GM12878 (cell line): ENCODE data around the gene PPP3CA. TPM values are rescaled to one million over a fixed set of nuclear protein-coding genes. Genes with fewer than 3 reads are reported as not detected.

Experiments used
- ATAC-seq: fragments of 200-7000 bp; cut with Tn5 transposase; 3 replicates; pipeline ENCODE4 v1.9.1; 2020; ENCODE audit warnings: mild to moderate bottlenecking, moderate library complexity
- BruUV-seq: library from RNA; stranded (reverse); fragments of 400-500 nt; replicated peaks from 2 replicates; lab custom pipeline; 2021; lab: Mats Ljungman, UMichigan
- CTCF ChIA-PET: fragments of 300-600 bp; sonication (Branson Sonifier 250); formaldehyde crosslinking; extraction: SDS; loops from one replicate; lab custom pipeline; 2021; ENCODE audit warnings: inconsistent platforms; lab: Yijun Ruan, JAX
- POLR2A ChIA-PET: fragments of 350-600 bp; formaldehyde crosslinking; extraction: SDS; loops from one replicate; lab custom pipeline; 2021; ENCODE audit warnings: inconsistent platforms; lab: Charles Lee
- RAD21 ChIA-PET: fragments of 300-600 bp; sonication (Branson Sonifier 250); formaldehyde crosslinking; loops from one replicate; lab custom pipeline; 2023; ENCODE audit warnings: antibody characterized with exemption; ENCODE audit not compliant: unreplicated experiment; lab: Charles Lee
- SMC1A ChIA-PET: fragments of 300-600 bp; sonication (Branson Sonifier 250); formaldehyde crosslinking; loops from one replicate; lab custom pipeline; 2023; ENCODE audit not compliant: unreplicated experiment, uncharacterized antibody; lab: Charles Lee
- DNase-seq: peaks from one replicate; pipeline ENCODE4 v3.0.0-alpha.2; 2011; ENCODE audit warnings: low read depth, low spot score
- FAIRE-seq: peaks from 3 replicates; lab custom pipeline; 2011; peaks lifted over from hg19 to GRCh38; lab: Jason Lieb, UNC
- H2AFZ ChIP-seq: 2 replicates; pipeline ENCODE4 v1.6.0; 2011; ENCODE audit warnings: low read depth, low read length, control low read depth; ENCODE audit not compliant: control insufficient read depth
- H3K27ac ChIP-seq: 2 replicates; pipeline ENCODE4 v1.5.1; 2011; ENCODE audit warnings: control low read depth; ENCODE audit not compliant: control insufficient read depth, insufficient read depth
- H3K27me3 ChIP-seq, 2 experiments: replicated peaks in 1 of 2; 2 replicates each; pipeline versions ENCODE4 v1.6.0 to v1.6.1; 2011; ENCODE audit warnings: low read length in 1 of 2; ENCODE audit not compliant: control insufficient read depth in 2 of 2, insufficient read depth in 2 of 2
- H3K36me3 ChIP-seq, 2 experiments: 2 replicates each; pipeline ENCODE4 v1.5.1; 2011; ENCODE audit warnings: low read length in 1 of 2; ENCODE audit not compliant: control insufficient read depth in 2 of 2, insufficient read depth in 2 of 2
- H3K4me1 ChIP-seq: 2 replicates; pipeline ENCODE4 v1.6.1; 2011; ENCODE audit warnings: mild to moderate bottlenecking, low read length, moderate library complexity, mixed read lengths; ENCODE audit not compliant: control insufficient read depth, insufficient read depth
- H3K4me2 ChIP-seq: 2 replicates; pipeline ENCODE4 v1.6.0; 2011; ENCODE audit warnings: control low read depth; ENCODE audit not compliant: control insufficient read depth, insufficient read depth
- H3K4me3 ChIP-seq: fragments of 200-600 bp; sonication (generic); 2 replicates; pipeline ENCODE4 v1.5.1; 2016
- H3K79me2 ChIP-seq: 2 replicates; pipeline ENCODE4 v1.6.0; 2011; ENCODE audit warnings: low read length; ENCODE audit not compliant: control insufficient read depth, insufficient read depth
- H3K9ac ChIP-seq: 2 replicates; pipeline ENCODE4 v1.8.0; 2011; ENCODE audit warnings: low read length, control low read depth, mixed read lengths; ENCODE audit not compliant: control insufficient read depth, insufficient read depth
- H3K9me3 ChIP-seq: replicated peaks from 3 replicates; pipeline ENCODE4 v1.5.1; 2011; ENCODE audit warnings: mild to moderate bottlenecking, low read length; ENCODE audit not compliant: control insufficient read depth, insufficient read depth
- H4K20me1 ChIP-seq: 2 replicates; pipeline ENCODE4 v1.6.0; 2011; ENCODE audit not compliant: control insufficient read depth, insufficient read depth
- CBX3 ChIP-seq: fragments of 200-600 bp; sonication (generic); IDR thresholded peaks from 2 replicates; pipeline ENCODE4 v1.6.1; 2016; ENCODE audit warnings: low read depth, borderline replicate concordance
- CBX5 ChIP-seq: sonication (generic); IDR thresholded peaks from 2 replicates; pipeline ENCODE4 v1.6.1; 2016; ENCODE audit warnings: low read depth, moderate library complexity, mild to moderate bottlenecking, inconsistent platforms
- CTCF ChIP-seq, 3 experiments: IDR thresholded peaks in 2 of 3; conservative IDR thresholded peaks in 1 of 3; 2 replicates each; pipeline ENCODE4 v1.5.1; 2011; ENCODE audit warnings: low read depth in 3 of 3, low read length in 3 of 3, mild to moderate bottlenecking in 3 of 3, control low read depth in 2 of 3, moderate library complexity in 2 of 3, inconsistent platforms in 1 of 3, mixed read lengths in 1 of 3; ENCODE audit not compliant: control insufficient read depth in 2 of 3, insufficient read depth in 1 of 3; ENCODE audit errors: extremely low read depth in 1 of 3
- DPF2 ChIP-seq: fragments of 450-650 bp; IDR thresholded peaks from 2 replicates; pipeline ENCODE4 v1.6.1; 2017; ENCODE audit warnings: mild to moderate bottlenecking
- HDGF ChIP-seq: fragments of 450-650 bp; IDR thresholded peaks from 2 replicates; pipeline ENCODE4 v1.6.1; 2016; ENCODE audit warnings: antibody characterized with exemption
- KAT2A ChIP-seq: conservative IDR thresholded peaks from 2 replicates; pipeline ENCODE4 v1.6.1; 2011; ENCODE audit warnings: low read depth, low read length; ENCODE audit not compliant: control insufficient read depth
- KLF5 ChIP-seq: fragments of 450-650 bp; IDR thresholded peaks from 2 replicates; pipeline ENCODE4 v1.6.1; 2014; ENCODE audit warnings: mild to moderate bottlenecking; ENCODE audit not compliant: partially characterized antibody
- NFYA ChIP-seq: IDR thresholded peaks from 2 replicates; pipeline ENCODE4 v1.6.1; 2011; ENCODE audit warnings: low read depth, mild to moderate bottlenecking, low read length, improper control_type of control experiment, borderline replicate concordance
- SMAD1 ChIP-seq: fragments of 450-650 bp; IDR thresholded peaks from 2 replicates; pipeline ENCODE4 v1.6.1; 2018; ENCODE audit warnings: mild to moderate bottlenecking, low read depth; ENCODE audit not compliant: partially characterized antibody
- YBX1 ChIP-seq: fragments of 450-650 bp; IDR thresholded peaks from 2 replicates; pipeline ENCODE4 v1.6.1; 2016; ENCODE audit warnings: antibody characterized with exemption
- ZBED1 ChIP-seq: IDR thresholded peaks from 2 replicates; pipeline ENCODE4 v1.6.1; 2016; ENCODE audit warnings: borderline replicate concordance
- ZNF217 ChIP-seq: fragments of 450-650 bp; IDR thresholded peaks from 2 replicates; pipeline ENCODE4 v1.6.1; 2017; ENCODE audit warnings: antibody characterized with exemption, mild to moderate bottlenecking
- WGBS: methylation state at CpG from one replicate; pipeline ENCODE4 v1.1.6; 2016; ENCODE audit warnings: low lambda C conversion rate; ENCODE audit not compliant: insufficient replicate concordance, insufficient coverage; ENCODE audit errors: missing lambda C conversion rate; 5-methylcytosine and 5-hydroxymethylcytosine counted together
- in situ Hi-C: fragments of 300-500 bp; cut with MboI; formaldehyde crosslinking; loops from 9 replicates; pipeline ENCODE4 v1.14.3; 2018; ENCODE audit warnings: mixed read lengths
- intact Hi-C: fragments of 100-400 bp; cut with micrococcal nuclease; formaldehyde crosslinking; loops from one replicate; pipeline ENCODE4 v1.14.2; 2022; ENCODE audit not compliant: unreplicated experiment
- polyA plus RNA-seq, 11 experiments: library from polyadenylated mRNA; depleted of rRNA in 4 of 11; unstranded in 6 of 11; stranded (reverse) in 5 of 11; fragments of >200 nt; fragmentation: Nextera tagmentation in 4 of 11; fragmentation: Illumina TruSeq in 1 of 11; extraction: Ambion mirVana in 4 of 11; extraction: Trizol in 1 of 11; gene quantifications; 1 replicate in 1 of 11; 2 replicates in 10 of 11; pipeline versions ENCODE4 v1.2.1 to v1.2.3, GENCODE V29; 2011 to 2016; ENCODE audit warnings: inconsistent platforms in 2 of 11, missing spikeins in 2 of 11, low read depth in 1 of 11
- total RNA-seq, 4 experiments: library from RNA; depleted of rRNA in 3 of 4; stranded (reverse); fragments of >200 nt in 3 of 4; fragmentation: Illumina TruSeq in 1 of 4; extraction: Trizol in 1 of 4; gene quantifications; 2 replicates each; pipeline versions ENCODE4 v1.2.1 to v1.2.3, GENCODE V29; 2013 to 2021
- TF ChIP-seq, protein P1 (sequence below): fragments of 450-650 bp; IDR thresholded peaks from 2 replicates; pipeline ENCODE4 v1.6.1; 2017; ENCODE audit warnings: low read depth, mild to moderate bottlenecking, moderate library complexity

Gene PPP3CA
- total and polyA plus RNA-seq, 10 of the 15 experiments (the other 5 are each of a cell fraction or from before 2014, with no cell fraction given), result 0.33 to 9.0 (median 1.0) TPM

GRCh38 chr4:101033986-101034385, 313.3 kb downstream of the PPP3CA start:
- H3K4me1 ChIP-seq, result no peaks in the 10 kb centered on the region; the same call in 1 of the 2 replicates
- no peaks in the 10 kb centered on the region for H3K9me3 ChIP-seq
- in situ Hi-C loops, result no loop called here
- POLR2A ChIA-PET, result interaction anchor here (0.7 kb wide), 1 partner anchor 210 kb away, joined by 3 read pairs; no protein-coding TSS in a partner anchor
- no TSS peak for BruUV-seq
- DNase-seq (no peak), ATAC-seq (peak; percentile 46; the same call in 2 of the 3 replicates), FAIRE-seq (no peak)
- 95% methylated on average over 3 of the region's 3 CpGs for WGBS
- no peak overlapping the region for H3K4me2 ChIP-seq
- no peaks in the 10 kb centered on the region for H3K79me2 ChIP-seq
- no peaks in the 10 kb centered on the region for H3K27me3 ChIP-seq
- SMC1A ChIA-PET, result interaction anchor here (0.7 to 2.2 kb wide), 4 partner anchors 10 to 696 kb away, joined by 3 to 4 read pairs (median 4); no protein-coding TSS in a partner anchor
- H3K27ac ChIP-seq, result no peak overlapping the region
- CTCF ChIA-PET, result interaction anchor here (0.5 to 1.8 kb wide), 3 partner anchors 12 to 124 kb away, joined by 3 to 5 read pairs (median 3); no protein-coding TSS in a partner anchor
- intact Hi-C loops, result no loop called here
- H3K36me3 ChIP-seq, result no peaks in the 10 kb centered on the region
- no peak overlapping the region for H3K4me3 ChIP-seq
- TF ChIP-seq CBX3 (no peak), ZNF217 (no peak), CTCF (IDR thresholded peaks at IDR 0.05 in 2 of 3, conservative IDR thresholded peaks at IDR 0.05 in 1 of 3; ENCODE audit: control insufficient read depth in 2 of 3, extremely low read depth in 1 of 3, insufficient read depth in 1 of 3, low read depth in 3 of 3, low read length in 3 of 3) (peak in 2 of 3 experiments; percentile 3 to 11; a peak in 1 of 6 replicates)
- no peaks in the 10 kb centered on the region for H4K20me1 ChIP-seq
- RAD21 ChIA-PET, result no interaction called here
- no peak overlapping the region for H2AFZ ChIP-seq
- H3K9ac ChIP-seq, result no peak overlapping the region

GRCh38 chr4:101032541-101032940, 314.8 kb downstream of the PPP3CA start:
- no peak overlapping the region for H3K27ac ChIP-seq
- no peak for TF ChIP-seq ZBED1
- TF ChIP-seq KLF5, result no peak
- TF ChIP-seq HDGF, result no peak
- no peak for TF ChIP-seq KAT2A
- TF ChIP-seq YBX1, result no peak
- no peak for TF ChIP-seq SMAD1
- TF ChIP-seq NFYA, result no peak
- TF ChIP-seq CBX5, result no peak
- TF ChIP-seq DPF2, result no peak
- TF ChIP-seq, protein P1, sequence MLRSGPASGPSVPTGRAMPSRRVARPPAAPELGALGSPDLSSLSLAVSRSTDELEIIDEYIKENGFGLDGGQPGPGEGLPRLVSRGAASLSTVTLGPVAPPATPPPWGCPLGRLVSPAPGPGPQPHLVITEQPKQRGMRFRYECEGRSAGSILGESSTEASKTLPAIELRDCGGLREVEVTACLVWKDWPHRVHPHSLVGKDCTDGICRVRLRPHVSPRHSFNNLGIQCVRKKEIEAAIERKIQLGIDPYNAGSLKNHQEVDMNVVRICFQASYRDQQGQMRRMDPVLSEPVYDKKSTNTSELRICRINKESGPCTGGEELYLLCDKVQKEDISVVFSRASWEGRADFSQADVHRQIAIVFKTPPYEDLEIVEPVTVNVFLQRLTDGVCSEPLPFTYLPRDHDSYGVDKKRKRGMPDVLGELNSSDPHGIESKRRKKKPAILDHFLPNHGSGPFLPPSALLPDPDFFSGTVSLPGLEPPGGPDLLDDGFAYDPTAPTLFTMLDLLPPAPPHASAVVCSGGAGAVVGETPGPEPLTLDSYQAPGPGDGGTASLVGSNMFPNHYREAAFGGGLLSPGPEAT, result no peak
- TF ChIP-seq, all 136 proteins: peak for 0
- H2AFZ ChIP-seq, result no peak overlapping the region
- no peaks in the 10 kb centered on the region for H3K9me3 ChIP-seq
- ATAC-seq (no peak), DNase-seq (no peak), FAIRE-seq (no peak)
- SMC1A ChIA-PET, result interaction anchor here (1.3 kb wide), 1 partner anchor 8 kb away, joined by 5 read pairs; no protein-coding TSS in a partner anchor
- POLR2A ChIA-PET, result no interaction called here
- 81% methylated on average over 3 of the region's 3 CpGs for WGBS
- no TSS peak for BruUV-seq
- intact Hi-C loops (no loop called here), in situ Hi-C loops (no loop called here)
- no peaks in the 10 kb centered on the region for H3K36me3 ChIP-seq
- H3K4me1 ChIP-seq, result no peaks in the 10 kb centered on the region
- no peak overlapping the region for H3K4me2 ChIP-seq
- H3K79me2 ChIP-seq, result no peaks in the 10 kb centered on the region
- no peaks in the 10 kb centered on the region for H3K27me3 ChIP-seq
- CTCF ChIA-PET, result no interaction called here
- RAD21 ChIA-PET, result no interaction called here
- H3K4me3 ChIP-seq, result no peak overlapping the region
- no peaks in the 10 kb centered on the region for H4K20me1 ChIP-seq
- H3K9ac ChIP-seq, result no peak overlapping the region
